Measurements from ENCODE around the gene IPO8.

DNA sequence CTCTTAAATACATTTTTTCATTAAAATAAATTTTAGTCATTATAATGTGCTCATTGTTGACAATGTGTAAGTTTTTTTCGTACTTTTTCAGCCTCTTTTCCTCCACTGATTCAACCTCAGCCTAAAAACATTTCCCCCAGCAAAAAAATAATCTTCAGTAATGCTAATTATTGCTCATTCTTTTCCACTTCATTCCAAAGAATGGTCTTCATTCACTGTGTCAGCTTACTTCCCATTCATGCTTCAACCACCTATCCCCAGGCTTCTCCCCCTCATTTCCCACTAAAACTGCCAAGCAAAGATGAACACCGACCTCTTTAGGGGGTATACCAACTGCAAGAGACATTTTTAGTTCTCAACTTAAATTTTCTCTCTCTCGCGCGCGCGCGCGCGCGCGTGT is 2.7 kb upstream of the IPO8 start:
- TF ChIP-seq, protein P1, sequence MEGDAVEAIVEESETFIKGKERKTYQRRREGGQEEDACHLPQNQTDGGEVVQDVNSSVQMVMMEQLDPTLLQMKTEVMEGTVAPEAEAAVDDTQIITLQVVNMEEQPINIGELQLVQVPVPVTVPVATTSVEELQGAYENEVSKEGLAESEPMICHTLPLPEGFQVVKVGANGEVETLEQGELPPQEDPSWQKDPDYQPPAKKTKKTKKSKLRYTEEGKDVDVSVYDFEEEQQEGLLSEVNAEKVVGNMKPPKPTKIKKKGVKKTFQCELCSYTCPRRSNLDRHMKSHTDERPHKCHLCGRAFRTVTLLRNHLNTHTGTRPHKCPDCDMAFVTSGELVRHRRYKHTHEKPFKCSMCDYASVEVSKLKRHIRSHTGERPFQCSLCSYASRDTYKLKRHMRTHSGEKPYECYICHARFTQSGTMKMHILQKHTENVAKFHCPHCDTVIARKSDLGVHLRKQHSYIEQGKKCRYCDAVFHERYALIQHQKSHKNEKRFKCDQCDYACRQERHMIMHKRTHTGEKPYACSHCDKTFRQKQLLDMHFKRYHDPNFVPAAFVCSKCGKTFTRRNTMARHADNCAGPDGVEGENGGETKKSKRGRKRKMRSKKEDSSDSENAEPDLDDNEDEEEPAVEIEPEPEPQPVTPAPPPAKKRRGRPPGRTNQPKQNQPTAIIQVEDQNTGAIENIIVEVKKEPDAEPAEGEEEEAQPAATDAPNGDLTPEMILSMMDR (IDR thresholded peaks at IDR 0.05) = no peak
- no peak for TF ChIP-seq POLR2A (IDR thresholded peaks at IDR 0.05)

All from adrenal gland (tissue), 5 donors.